Measurements from ENCODE around the gene LATS1.

LATS1 gene

GRCh38 chr6:149648148-149649145 is 69.5 kb downstream of the LATS1 start, which contains the start of gene KATNA1:
Gene KATNA1 (minus strand): TSS chr6:149648714. CDS start chr6:149638547, 10,167 bp downstream.
- H3K4me2 ChIP-seq = peak within 1 kb of the TSS; percentile 81
- TF ChIP-seq, protein P1, sequence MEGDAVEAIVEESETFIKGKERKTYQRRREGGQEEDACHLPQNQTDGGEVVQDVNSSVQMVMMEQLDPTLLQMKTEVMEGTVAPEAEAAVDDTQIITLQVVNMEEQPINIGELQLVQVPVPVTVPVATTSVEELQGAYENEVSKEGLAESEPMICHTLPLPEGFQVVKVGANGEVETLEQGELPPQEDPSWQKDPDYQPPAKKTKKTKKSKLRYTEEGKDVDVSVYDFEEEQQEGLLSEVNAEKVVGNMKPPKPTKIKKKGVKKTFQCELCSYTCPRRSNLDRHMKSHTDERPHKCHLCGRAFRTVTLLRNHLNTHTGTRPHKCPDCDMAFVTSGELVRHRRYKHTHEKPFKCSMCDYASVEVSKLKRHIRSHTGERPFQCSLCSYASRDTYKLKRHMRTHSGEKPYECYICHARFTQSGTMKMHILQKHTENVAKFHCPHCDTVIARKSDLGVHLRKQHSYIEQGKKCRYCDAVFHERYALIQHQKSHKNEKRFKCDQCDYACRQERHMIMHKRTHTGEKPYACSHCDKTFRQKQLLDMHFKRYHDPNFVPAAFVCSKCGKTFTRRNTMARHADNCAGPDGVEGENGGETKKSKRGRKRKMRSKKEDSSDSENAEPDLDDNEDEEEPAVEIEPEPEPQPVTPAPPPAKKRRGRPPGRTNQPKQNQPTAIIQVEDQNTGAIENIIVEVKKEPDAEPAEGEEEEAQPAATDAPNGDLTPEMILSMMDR (conservative IDR thresholded peaks at IDR 0.05; ENCODE audit: low read depth, low read length) = no peak; the same call in 1 of the 2 replicates
- peak within 1 kb of the TSS; percentile 97 for H2AFZ ChIP-seq (ENCODE audit: low read depth)
- peak within 1 kb of the TSS; percentile 27 for H3K4me3 ChIP-seq (IDR thresholded peaks at IDR 0.05; ENCODE audit: insufficient read depth, low read depth, low read length)
- no peaks in the 10 kb centered on the region for H4K20me1 ChIP-seq (ENCODE audit: insufficient read depth)
- H3K27ac ChIP-seq = peak within 1 kb of the TSS; percentile 51
- H3K4me1 ChIP-seq (ENCODE audit: low read depth, poor library complexity, severe bottlenecking) = peaks cover 24% of the 10 kb centered on the region
- H3K9ac ChIP-seq = peak within 1 kb of the TSS; percentile 76; the same call in 1 of the 2 replicates
- no peaks in the 10 kb centered on the region for H3K36me3 ChIP-seq (ENCODE audit: insufficient read depth)
- peaks cover 24% of the 10 kb centered on the region; the same call in 1 of the 2 replicates for H3K79me2 ChIP-seq (ENCODE audit: insufficient read depth, low read depth)
- no peaks in the 10 kb centered on the region for H3K27me3 ChIP-seq (ENCODE audit: insufficient read depth, low read depth)

DNA sequence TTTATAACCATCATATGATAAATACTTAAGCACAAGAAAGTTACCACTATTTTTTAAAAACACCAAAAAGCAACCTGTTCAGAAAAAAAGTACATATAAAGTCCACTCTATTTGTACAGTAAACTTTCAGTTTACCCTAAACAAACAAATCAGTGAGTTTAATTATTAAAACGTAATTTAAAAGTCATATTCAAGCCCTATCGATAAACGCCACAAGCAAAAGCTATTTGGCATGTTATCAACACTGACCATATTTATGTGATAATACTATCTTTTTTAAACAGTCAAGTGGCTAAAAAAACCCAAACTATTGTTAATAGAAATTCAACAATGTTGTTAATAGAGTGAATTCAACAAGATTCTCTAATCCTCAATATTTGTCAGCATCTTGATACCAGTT is 71.3 kb downstream of the LATS1 start:
- Histone ChIP-seq H3K79me2 (ENCODE audit: insufficient read depth, low read depth) (peaks cover 24% of the 10 kb centered on the region; the same call in 1 of the 2 replicates), H3K27ac (no peak overlapping the region), H4K20me1 (ENCODE audit: insufficient read depth) (no peaks in the 10 kb centered on the region), H2AFZ (ENCODE audit: low read depth) (no peak overlapping the region), H3K4me2 (no peak overlapping the region), H3K4me3 (IDR thresholded peaks at IDR 0.05; ENCODE audit: insufficient read depth, low read depth, low read length) (no peak overlapping the region), H3K9ac (no peak overlapping the region), H3K4me1 (ENCODE audit: low read depth, poor library complexity, severe bottlenecking) (peaks cover 21% of the 10 kb centered on the region), H3K36me3 (ENCODE audit: insufficient read depth) (no peaks in the 10 kb centered on the region), H3K27me3 (ENCODE audit: insufficient read depth, low read depth) (no peaks in the 10 kb centered on the region)
- TF ChIP-seq, protein P1 (conservative IDR thresholded peaks at IDR 0.05; ENCODE audit: low read depth, low read length) = no peak

DNA sequence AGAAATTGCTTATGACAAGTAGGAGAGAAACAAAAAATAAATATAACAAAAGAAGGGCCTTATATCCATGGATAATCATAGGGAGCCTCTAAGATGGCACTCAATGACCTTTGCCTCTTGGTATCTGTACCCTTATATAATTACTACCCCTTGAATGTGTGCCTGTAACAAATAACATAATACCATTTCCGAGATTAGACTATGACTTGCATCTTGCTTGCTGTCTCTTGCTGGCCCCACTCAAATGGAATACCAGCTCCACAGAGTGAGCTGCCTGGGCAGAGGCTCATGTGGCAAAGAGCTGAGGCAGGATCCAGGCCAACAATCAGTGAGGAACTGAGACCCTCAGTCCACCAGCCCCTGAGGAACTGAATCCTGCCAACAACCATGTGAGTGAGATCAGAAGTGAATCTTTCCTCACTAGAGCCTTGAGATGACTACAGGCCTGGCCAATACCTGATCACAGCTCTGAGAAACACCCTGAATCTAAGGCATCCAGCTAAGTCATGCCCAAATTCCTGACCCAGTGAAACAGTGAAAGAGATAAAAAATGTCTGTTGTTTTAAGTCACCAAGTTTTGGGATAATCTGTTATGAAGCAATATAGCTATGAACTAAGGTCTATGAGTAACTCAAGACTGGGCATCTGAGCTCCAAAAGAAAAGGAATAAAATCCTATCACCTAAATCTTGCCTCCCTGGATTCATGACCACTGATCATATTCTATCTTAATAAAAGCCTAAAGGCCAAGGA is 74.9 kb downstream of the LATS1 start:
- Histone ChIP-seq H3K27ac (no peak overlapping the region), H3K4me3 (IDR thresholded peaks at IDR 0.05; ENCODE audit: insufficient read depth, low read depth, low read length) (no peak overlapping the region), H3K27me3 (ENCODE audit: insufficient read depth, low read depth) (no peaks in the 10 kb centered on the region), H3K4me1 (ENCODE audit: low read depth, poor library complexity, severe bottlenecking) (peaks cover 6% of the 10 kb centered on the region), H2AFZ (ENCODE audit: low read depth) (no peak overlapping the region), H3K79me2 (ENCODE audit: insufficient read depth, low read depth) (peaks cover 20% of the 10 kb centered on the region; the same call in 1 of the 2 replicates), H3K4me2 (no peak overlapping the region), H3K36me3 (ENCODE audit: insufficient read depth) (no peaks in the 10 kb centered on the region), H4K20me1 (ENCODE audit: insufficient read depth) (no peaks in the 10 kb centered on the region), H3K9ac (no peak overlapping the region)
- TF ChIP-seq, protein P1 (conservative IDR thresholded peaks at IDR 0.05; ENCODE audit: low read depth, low read length) = no peak

- no peak overlapping the region for H2AFZ ChIP-seq (ENCODE audit: low read depth)
- TF ChIP-seq, protein P1 (conservative IDR thresholded peaks at IDR 0.05; ENCODE audit: low read depth, low read length) = no peak
- H3K4me3 ChIP-seq (IDR thresholded peaks at IDR 0.05; ENCODE audit: insufficient read depth, low read depth, low read length) = no peak overlapping the region
- no peak overlapping the region for H3K27ac ChIP-seq
- H3K4me1 ChIP-seq (ENCODE audit: low read depth, poor library complexity, severe bottlenecking) = peaks cover 4% of the 10 kb centered on the region
- no peak overlapping the region for H3K4me2 ChIP-seq
- no peak overlapping the region for H3K9ac ChIP-seq
- H4K20me1 ChIP-seq (ENCODE audit: insufficient read depth) = no peaks in the 10 kb centered on the region
- H3K36me3 ChIP-seq (ENCODE audit: insufficient read depth) = no peaks in the 10 kb centered on the region
- no peaks in the 10 kb centered on the region for H3K27me3 ChIP-seq (ENCODE audit: insufficient read depth, low read depth)
- H3K79me2 ChIP-seq (ENCODE audit: insufficient read depth, low read depth) = no peaks in the 10 kb centered on the region
Observed at GRCh38 chr6:149636124-149636523, 81.8 kb downstream of the LATS1 start.
